ENCODE results near the gene GPR162. TPM values are rescaled to one million over a fixed set of nuclear protein-coding genes. Genes with fewer than 3 reads are reported as not detected.

GPR162 gene
- total and polyA plus RNA-seq, 7 donors = 0.50 to 2.8 (median 1.0) TPM

DNA sequence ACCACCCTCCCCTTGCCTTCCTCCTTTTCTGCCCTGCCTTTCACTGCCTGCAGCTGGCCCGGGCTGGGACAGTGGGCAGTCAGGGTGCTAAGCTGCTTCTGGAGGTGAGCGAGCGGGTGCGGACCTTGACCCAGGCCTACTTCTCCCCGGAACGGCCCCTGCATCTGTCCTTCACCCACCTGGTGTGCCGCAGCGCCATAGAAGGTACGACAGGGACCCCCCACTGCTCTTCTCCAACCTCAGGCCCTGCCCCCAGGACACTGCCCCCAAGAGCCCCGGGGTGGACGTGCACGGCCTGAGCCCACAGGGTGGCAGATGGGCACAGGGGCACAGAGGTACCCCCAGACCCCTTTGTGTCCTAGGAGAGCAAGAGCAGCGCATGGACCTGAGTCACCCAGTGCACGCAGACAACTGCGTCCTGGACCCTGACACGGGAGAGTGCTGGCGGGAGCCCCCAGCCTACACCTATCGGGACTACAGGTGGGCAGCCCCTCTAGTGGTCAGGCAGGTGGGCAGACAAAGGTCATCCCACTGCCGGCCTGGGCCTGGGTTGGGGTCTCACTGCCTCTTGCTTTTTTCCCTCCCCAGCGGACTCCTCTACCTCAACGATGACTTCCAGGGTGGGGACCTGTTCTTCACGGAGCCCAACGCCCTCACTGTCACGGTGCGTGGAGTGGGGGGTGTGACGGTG is 15.9 kb downstream of the GPR162 start:
- Histone ChIP-seq H3K27ac (no peak overlapping the region), H3K27me3 (ENCODE audit: insufficient read depth in 3 of 3, low read length in 2 of 3) (no peaks in the 10 kb centered on the region), H3K36me3 (ENCODE audit: insufficient read depth in 1 of 2, low read depth in 1 of 2) (peaks cover 0 to 2% of the 10 kb centered on the region in 2 donors), H3K4me1 (no peaks in the 10 kb centered on the region), H3K9me3 (no peaks in the 10 kb centered on the region), H3K4me3 (no peak overlapping the region)
- peak in 1 of 2 donors; percentile 29 for DNase-seq
- no peak for ATAC-seq
- intact Hi-C loops (cut with DNase I) = no loop called here
- 93% methylated on average over 25 to 26 of the region's 26 CpGs for WGBS, 3 donors
- TF ChIP-seq, protein P1, sequence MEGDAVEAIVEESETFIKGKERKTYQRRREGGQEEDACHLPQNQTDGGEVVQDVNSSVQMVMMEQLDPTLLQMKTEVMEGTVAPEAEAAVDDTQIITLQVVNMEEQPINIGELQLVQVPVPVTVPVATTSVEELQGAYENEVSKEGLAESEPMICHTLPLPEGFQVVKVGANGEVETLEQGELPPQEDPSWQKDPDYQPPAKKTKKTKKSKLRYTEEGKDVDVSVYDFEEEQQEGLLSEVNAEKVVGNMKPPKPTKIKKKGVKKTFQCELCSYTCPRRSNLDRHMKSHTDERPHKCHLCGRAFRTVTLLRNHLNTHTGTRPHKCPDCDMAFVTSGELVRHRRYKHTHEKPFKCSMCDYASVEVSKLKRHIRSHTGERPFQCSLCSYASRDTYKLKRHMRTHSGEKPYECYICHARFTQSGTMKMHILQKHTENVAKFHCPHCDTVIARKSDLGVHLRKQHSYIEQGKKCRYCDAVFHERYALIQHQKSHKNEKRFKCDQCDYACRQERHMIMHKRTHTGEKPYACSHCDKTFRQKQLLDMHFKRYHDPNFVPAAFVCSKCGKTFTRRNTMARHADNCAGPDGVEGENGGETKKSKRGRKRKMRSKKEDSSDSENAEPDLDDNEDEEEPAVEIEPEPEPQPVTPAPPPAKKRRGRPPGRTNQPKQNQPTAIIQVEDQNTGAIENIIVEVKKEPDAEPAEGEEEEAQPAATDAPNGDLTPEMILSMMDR (IDR thresholded peaks at IDR 0.05) = no peak

DNA sequence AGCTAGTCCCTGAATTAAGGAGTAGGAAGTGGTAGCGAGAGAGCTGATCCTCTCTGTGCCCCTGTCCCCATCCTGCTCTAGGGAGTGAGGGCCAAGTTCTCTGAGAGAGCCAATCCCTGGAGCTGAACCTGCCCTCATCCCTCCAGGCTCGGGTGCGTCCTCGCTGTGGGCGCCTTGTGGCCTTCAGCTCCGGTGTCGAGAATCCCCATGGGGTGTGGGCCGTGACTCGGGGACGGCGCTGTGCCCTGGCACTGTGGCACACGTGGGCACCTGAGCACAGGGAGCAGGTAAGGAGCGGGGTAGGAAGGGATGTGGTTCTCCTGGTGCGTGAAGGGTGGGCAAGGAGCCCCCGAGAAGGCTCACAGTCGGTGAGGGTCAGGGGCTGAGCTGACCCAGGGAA is 17.2 kb downstream of the GPR162 start:
- TF ChIP-seq, protein P1 (IDR thresholded peaks at IDR 0.05) = no peak
- DNase-seq (peak in 1 of 2 donors; percentile 48), ATAC-seq (no peak)
- H3K27me3 ChIP-seq (ENCODE audit: insufficient read depth in 3 of 3, low read length in 2 of 3) = no peaks in the 10 kb centered on the region
- intact Hi-C loops (cut with DNase I) = no loop called here
- H3K36me3 ChIP-seq (ENCODE audit: insufficient read depth in 1 of 2, low read depth in 1 of 2) = peaks cover 0 to under 1% of the 10 kb centered on the region in 2 donors
- H3K4me3 ChIP-seq = no peak overlapping the region
- H3K9me3 ChIP-seq = no peaks in the 10 kb centered on the region
- H3K4me1 ChIP-seq = no peaks in the 10 kb centered on the region
- H3K27ac ChIP-seq = no peak overlapping the region
- 92 to 94% (median 93%) methylated on average over 15 to 16 of the region's 16 CpGs for WGBS, 3 donors

DNA sequence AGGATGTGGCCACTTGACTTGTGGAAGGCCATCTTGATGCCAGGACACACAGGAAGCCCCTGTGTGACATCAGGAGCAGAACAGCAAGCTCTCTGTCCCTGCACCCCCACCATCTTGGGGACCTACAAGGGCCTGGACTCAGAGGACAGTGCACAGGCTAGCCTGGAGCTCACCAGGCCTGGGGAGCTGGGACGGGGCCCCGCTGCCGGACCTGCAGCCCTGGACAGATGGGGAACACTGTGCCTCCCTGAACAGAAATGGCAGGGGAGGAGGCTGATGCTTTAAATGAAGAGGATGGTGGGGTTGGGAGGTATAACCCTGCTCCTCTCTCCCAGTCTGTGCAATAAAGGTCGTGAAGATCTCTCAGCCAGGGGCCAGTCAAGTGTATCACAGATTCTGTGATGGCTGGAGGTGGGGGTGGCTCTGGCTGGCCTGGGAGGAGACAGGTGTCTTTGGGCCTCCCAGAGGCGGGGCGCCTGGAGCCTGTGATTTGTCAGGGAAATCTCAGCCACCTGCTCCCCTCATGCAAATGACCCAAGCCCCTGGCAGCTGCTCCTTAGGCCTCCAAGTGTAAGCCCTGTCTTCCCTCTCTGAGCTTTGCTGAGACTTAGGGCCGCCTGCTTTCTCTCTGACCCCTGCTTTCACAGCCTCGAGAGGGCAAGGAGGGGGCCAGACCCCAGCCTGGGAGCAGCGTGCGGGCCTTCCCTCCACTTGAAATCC is 18.0 kb downstream of the GPR162 start:
- WGBS, 3 donors = 74 to 79% (median 77%) methylated on average over 10 of the region's 10 CpGs
- no peaks in the 10 kb centered on the region for H3K36me3 ChIP-seq (ENCODE audit: insufficient read depth in 1 of 2, low read depth in 1 of 2)
- TF ChIP-seq, protein P1 (IDR thresholded peaks at IDR 0.05) = no peak
- ATAC-seq (no peak), DNase-seq (peak in 1 of 2 donors; percentile 44)
- no peaks in the 10 kb centered on the region for H3K27me3 ChIP-seq (ENCODE audit: insufficient read depth in 3 of 3, low read length in 2 of 3)
- intact Hi-C loops (cut with DNase I) = no loop called here
- H3K4me1 ChIP-seq = no peaks in the 10 kb centered on the region
- no peak overlapping the region for H3K27ac ChIP-seq
- no peaks in the 10 kb centered on the region for H3K9me3 ChIP-seq
- no peak overlapping the region for H3K4me3 ChIP-seq

DNA sequence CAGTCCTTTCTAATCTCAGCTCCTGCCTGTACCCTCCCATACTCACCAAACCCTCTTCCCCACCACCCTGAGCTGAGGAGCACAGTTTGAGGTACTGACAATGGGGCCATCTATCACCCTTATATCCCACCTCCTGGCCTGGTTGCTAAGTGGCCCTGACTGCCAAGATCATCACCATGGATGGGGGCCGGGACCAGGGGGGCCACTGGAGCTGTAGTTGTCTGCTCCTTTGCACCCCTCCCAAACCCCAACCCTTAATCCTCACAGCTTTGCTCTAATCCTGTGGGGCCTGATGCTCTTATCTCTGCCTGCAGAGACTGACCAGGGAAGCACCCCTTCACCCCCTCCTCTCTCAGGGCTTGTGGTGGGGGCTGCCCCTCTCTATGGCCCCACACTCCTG is 18.7 kb downstream of the GPR162 start:
- intact Hi-C loops (cut with DNase I) = no loop called here
- WGBS, 3 donors = 59 to 75% (median 65%) methylated on average over 1 of the region's 1 CpG
- no peak overlapping the region for H3K27ac ChIP-seq

More for the DNA sequence above, 18.7 kb downstream of the GPR162 start:
- DNase-seq (peak in 1 of 2 donors; percentile 33), ATAC-seq (no peak)
- Histone ChIP-seq H3K36me3 (ENCODE audit: insufficient read depth in 1 of 2, low read depth in 1 of 2) (no peaks in the 10 kb centered on the region), H3K4me1 (no peaks in the 10 kb centered on the region), H3K27me3 (ENCODE audit: insufficient read depth in 3 of 3, low read length in 2 of 3) (no peaks in the 10 kb centered on the region), H3K4me3 (no peak overlapping the region), H3K9me3 (no peaks in the 10 kb centered on the region)
- TF ChIP-seq, protein P1 (IDR thresholded peaks at IDR 0.05) = no peak

Data from psoas muscle (tissue), 8 donors.